PFSK-1 (cell line): ENCODE data around the gene ELAVL2.

Experiments
- FOXP2 ChIP-seq: optimal IDR thresholded peaks from 2 replicates; pipeline ENCODE3; 2011; ENCODE audit warnings: borderline replicate concordance, control low read depth, inconsistent platforms; ENCODE audit not compliant: insufficient read depth; ENCODE audit errors: extremely low read length, extremely low read depth
- POLR2AphosphoS5 ChIP-seq: IDR thresholded peaks from 2 replicates; pipeline ENCODE4 v1.6.1; 2012; ENCODE audit warnings: low read depth, mild to moderate bottlenecking, control low read depth, low read length, moderate library complexity
- REST ChIP-seq, 2 experiments: IDR thresholded peaks; 2 replicates each; pipeline versions ENCODE4 v1.6.1 to v1.8.0; 2011 to 2012; ENCODE audit warnings: low read depth in 2 of 2, low read length in 2 of 2, control low read depth in 1 of 2, inconsistent platforms in 1 of 2, mild to moderate bottlenecking in 1 of 2, moderate library complexity in 1 of 2; ENCODE audit not compliant: insufficient read depth in 1 of 2
- SIN3A ChIP-seq: IDR thresholded peaks from 2 replicates; pipeline ENCODE4 v1.6.1; 2012; ENCODE audit warnings: mild to moderate bottlenecking, low read length, moderate library complexity, borderline replicate concordance; ENCODE audit not compliant: insufficient read depth
- TAF1 ChIP-seq: IDR thresholded peaks from 2 replicates; pipeline ENCODE4 v1.6.1; 2012; ENCODE audit warnings: low read length, control low read depth, borderline replicate concordance; ENCODE audit not compliant: insufficient read depth

The ELAVL2 gene

GRCh38 chr9:23751633-23752032 is 74.4 kb downstream of the ELAVL2 start:
- no peak for TF ChIP-seq REST (IDR thresholded peaks at IDR 0.05; ENCODE audit: insufficient read depth in 1 of 2, low read depth in 2 of 2, low read length in 2 of 2)

- TF ChIP-seq POLR2AphosphoS5 (no peak), FOXP2 (no peak), TAF1 (no peak), REST (IDR thresholded peaks at IDR 0.05; ENCODE audit: insufficient read depth in 1 of 2, low read depth in 2 of 2, low read length in 2 of 2) (no peak), SIN3A (no peak)
These were observed 75.2 kb downstream of the ELAVL2 start for GRCh38 chr9:23750808-23751207.

- TF ChIP-seq POLR2AphosphoS5 (no peak), TAF1 (no peak), REST (IDR thresholded peaks at IDR 0.05; ENCODE audit: insufficient read depth in 1 of 2, low read depth in 2 of 2, low read length in 2 of 2) (no peak), FOXP2 (no peak)
These were observed 78.7 kb downstream of the ELAVL2 start for GRCh38 chr9:23747088-23748075.

- TF ChIP-seq SIN3A (no peak), POLR2AphosphoS5 (no peak), TAF1 (no peak), REST (IDR thresholded peaks at IDR 0.05; ENCODE audit: insufficient read depth in 1 of 2, low read depth in 2 of 2, low read length in 2 of 2) (no peak), FOXP2 (no peak)
These were observed 79.7 kb downstream of the ELAVL2 start for GRCh38 chr9:23746317-23746716.

GRCh38 chr9:23743036-23743435 is 83.0 kb downstream of the ELAVL2 start:
- TF ChIP-seq TAF1 (no peak), FOXP2 (no peak), SIN3A (no peak), POLR2AphosphoS5 (no peak), REST (IDR thresholded peaks at IDR 0.05; ENCODE audit: insufficient read depth in 1 of 2, low read depth in 2 of 2, low read length in 2 of 2) (no peak)
